Measurements from ENCODE around the gene DLG4. TPM values are rescaled to one million over a fixed set of nuclear protein-coding genes. Genes with fewer than 3 reads are reported as not detected.
A peak's percentile ranks its signal among the peaks of the same experiment; 100 is the strongest.
"Not testable (repeated sequence)": the region's sequence is repeated elsewhere in the genome, so short reads cannot be mapped to it uniquely, and the experiment has no call there.

Gene DLG4
- total RNA-seq, 1 donor from 2014 or later: 36.5 TPM

DNA sequence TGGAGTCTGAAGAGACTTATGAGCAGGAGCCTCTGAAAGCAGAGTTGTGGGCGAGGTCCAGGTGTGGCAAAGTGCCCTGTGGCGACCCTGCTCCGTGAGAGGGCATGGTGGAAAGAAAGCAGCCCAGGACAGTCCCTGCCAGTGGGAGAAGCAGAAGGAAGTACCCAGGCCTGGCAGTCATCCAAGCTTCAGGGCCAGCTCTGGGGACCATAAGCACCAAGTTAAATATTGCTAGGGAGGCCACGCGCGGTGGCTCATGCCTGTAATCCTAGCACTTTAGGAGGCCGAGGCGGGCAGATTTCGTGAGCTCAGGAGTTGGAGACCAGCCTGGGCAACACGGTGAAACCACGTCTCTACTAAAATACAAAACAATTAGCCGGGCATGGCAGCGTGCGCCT is 35.5 kb downstream of the DLG4 start:
- peak; percentile 82 for DNase-seq (ENCODE audit: low spot score)

DNA sequence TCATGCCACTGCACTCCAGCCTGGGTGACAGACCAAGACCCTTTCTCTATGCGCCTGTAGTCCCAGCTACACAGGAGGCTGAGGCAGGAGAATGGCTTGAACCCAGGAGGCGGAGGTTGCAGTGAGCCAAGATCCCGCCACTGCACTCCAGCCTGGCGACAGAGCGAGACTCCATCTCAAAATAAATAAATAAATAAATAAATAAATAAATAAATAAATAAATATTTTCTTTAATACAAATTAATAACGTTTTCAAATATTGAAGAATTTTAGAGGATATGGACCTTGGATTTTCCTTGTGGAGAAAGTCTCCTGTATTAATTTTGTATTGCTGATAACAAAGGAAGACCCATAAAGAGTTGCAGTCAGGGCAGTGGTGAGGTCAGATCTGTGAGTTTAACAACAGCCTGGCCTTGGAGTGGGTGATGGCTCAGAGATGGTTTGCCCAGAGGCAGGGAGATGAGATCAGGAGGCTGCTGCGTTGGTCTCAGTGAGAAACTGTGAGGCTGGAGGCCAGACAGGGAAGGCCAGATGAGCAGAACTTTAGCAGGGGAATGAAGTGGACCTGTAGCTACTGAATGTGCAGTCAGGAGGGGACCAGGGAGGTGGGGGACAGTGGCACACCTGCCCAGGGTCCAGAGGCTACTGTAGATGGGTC is 36.1 kb downstream of the DLG4 start:
- DNase-seq (ENCODE audit: low spot score): no peak

DNA sequence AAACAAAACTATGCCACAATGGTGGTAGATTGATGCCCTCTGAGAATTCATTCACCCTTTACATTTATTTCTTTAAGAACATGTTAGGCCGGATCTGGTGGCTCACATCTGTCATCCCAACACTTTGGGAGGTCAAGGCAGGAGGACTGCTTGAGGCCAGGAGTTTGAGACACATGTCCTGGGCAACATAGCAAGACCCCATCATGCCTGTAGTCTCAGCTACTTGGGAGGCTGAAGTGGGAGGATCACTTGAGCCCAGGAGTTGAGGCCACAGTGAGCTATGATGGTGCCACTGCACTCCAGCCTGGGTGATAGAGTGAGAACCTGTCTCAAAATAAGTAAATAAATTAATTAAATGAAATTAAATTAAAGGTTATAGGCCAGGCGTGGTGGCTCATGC is 37.5 kb downstream of the DLG4 start:
- DNase-seq (ENCODE audit: low spot score): not testable (repeated sequence)

DNA sequence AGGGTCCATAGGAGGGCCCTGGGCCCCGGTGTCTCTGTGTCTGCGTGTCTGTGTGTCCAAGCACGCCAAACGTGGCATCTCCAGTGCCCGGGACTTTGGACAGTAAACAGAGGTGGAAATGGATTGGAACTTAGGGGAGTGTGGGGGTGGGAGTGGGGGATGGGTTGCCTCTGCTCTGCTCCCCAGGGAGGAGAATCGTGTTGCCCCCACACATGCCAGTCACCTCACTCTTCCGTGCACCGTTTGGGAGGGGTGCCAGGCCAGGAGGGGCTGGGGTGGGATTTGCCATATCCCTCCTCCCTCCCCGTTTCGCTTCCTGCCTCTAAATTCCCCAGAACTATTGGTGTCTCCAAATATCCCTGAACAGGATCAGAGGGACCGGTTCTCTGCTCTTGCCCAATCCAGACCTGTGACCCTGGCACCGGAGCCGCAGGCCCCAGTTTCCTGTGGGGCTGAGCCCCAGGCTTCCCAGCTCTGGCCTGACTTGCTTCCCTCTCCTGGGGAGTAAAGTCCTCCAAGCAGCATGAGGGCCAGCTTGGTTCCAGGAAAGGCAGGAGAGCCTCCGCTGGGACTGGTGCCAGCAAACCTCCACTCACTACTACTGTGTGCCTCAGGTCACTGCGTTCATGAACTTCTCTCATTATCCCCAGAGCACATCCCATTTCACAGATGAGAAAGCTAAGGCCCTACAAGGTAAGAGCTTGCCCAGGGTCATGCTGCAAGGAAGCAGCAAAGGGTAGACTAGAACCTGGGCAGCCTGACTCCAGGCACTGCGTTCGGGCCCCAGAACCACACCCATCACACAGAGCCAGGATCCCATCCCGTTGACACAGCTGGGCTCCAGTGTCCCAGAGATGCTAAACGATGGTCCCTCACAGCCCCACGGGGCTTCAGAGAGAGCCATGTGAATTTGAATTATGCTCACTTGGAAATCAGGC is 40.0 kb downstream of the DLG4 start, which contains the start of gene ASGR1:
TSS of gene ASGR1 (minus strand) at position 54 of the 938 bp plus-strand sequence. CDS start 807 bp downstream, outside the sequence.
- DNase-seq (ENCODE audit: low spot score): no peak

DNA sequence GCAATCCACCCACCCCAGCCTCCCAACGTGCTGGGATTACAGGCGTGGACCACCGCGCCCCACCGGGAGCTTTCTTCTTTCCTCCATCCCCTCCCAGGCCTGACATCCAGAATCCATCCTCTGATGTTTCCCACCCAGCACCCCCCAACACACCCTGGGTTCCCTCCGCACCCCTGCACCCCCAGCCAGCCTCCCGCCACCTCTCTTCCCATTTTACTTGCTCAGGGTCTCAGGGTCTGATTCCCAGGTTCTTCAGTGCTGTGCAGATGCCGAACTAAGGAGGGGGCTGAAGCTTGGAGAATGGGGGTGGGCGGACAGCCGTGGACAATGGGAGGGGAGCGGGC is 40.7 kb downstream of the DLG4 start:
- DNase-seq (ENCODE audit: low spot score): no peak

DNA sequence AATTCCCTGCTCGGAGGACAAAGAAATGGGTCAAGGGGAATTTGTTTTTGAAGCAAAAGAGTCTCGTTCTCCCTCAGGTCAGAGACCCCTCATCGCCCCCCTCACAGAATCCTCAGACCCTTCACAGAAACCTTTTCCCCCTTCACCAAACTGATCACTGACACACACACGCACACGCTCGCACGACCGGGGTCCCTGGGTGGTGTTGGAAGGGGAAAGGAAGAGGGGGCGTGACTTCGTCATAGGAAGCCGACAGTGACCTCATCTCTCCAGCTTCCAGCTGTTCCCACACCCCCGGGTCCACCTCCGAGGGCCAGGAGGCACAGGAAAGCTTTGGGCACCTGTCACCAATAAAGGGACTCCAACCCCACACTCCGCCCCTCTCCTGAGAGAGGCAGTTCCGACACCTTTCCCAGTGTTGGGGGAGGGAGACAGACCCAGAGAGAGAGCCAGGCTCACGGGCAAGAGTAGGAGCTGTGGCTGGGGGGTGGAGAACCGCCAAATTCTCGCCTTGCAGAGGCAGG is 41.6 kb downstream of the DLG4 start:
- DNase-seq (ENCODE audit: low spot score): no peak

DNA sequence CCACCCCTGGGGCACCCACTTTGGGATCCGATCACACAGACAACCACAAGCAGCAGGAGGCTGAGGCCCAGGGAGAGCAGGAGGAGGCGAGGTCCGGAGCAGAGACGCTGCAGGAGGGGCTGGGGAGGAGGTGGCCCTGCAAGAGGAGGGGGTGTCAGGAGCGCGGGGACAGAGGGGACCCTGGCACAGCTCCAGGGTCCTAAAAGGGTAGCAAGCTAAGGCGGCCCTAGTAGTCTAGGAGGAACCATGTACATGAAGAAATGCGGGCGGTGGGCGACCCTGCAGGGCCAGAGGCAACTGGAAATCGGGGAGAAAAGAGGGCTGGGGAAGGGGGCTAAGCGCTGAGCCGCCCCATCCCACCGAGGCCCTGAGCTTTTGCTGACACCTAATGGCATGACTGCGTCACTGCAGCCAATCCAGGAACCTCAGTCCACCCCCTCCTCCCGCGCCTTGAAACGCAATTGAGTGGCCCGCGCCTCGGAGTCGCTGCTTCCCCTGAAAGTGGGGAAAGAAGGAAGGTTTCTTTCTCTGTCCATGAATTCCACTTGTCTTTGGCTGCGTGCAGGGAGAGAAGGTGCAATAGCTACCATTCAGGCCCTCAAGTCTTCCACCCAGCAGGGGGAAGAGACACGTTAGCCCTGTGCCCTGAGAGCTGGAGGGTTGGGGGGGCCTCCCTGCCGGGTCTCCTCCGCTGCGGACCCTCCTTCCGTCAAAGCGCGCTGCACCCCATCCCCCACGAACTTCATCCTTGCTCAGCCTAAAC is 42.3 kb downstream of the DLG4 start:
- DNase-seq (ENCODE audit: low spot score): peak; percentile 63

DNA sequence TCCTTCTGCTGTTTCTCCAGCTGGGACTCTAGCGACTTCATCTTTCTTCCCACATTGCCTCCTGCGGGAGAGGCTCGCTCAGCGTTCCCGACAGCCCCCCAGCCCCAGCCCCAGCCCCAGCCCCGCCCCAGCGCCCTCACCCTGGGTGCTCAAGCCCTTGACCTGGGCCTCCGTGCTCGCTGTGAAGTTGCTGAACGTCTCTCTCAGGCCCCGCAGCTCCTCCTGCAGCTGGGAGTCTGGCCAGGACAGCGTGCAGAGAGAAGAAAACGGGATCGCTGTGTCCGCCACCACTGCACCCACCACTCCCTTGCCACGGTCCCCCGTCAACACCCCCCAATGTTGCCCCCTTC is 42.8 kb downstream of the DLG4 start:
- no peak for DNase-seq (ENCODE audit: low spot score)

DNA sequence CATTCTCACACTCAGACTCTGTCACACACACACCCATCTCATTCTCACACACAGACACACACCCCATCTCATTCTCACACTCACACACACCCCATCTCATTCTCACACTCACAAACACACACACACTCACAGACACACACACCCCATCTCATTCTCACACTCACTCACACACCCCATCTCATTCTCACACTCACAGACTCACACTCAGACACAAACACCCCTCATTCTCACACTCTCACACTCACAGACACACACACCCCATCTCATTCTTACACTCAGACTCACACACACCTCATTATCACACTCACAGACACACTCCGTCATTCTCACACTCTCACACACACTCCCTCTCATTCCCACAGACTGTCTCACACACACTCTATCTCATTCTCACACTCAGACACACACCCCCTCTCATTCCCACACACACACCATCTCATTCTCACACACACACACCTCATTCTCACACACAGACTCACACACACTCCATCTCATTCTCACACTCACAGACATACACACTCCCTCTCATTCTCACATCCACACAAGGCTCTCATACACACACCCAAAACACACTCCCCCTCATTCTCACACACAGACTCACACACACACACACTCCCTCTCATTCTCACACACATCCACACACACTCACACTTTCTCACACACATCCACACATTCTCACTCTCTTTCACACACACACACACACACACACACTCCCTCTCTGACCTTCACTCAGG is 43.4 kb downstream of the DLG4 start:
- DNase-seq (ENCODE audit: low spot score): no peak

DNA sequence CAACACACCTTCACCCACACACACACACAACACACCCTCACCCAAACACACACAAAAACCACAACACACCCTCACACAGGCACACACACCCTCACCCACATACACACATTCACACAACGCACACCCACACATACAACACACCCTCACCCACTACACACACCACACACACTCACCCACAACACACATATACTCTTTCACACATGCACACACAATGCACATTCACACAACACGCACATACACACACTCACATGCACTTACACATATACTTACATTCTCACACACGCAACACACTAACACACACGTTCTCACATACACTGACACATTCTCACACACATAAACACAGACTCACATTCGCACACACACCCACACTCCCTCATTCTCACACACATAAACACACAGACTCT is 44.3 kb downstream of the DLG4 start:
- DNase-seq (ENCODE audit: low spot score): no peak

DNA sequence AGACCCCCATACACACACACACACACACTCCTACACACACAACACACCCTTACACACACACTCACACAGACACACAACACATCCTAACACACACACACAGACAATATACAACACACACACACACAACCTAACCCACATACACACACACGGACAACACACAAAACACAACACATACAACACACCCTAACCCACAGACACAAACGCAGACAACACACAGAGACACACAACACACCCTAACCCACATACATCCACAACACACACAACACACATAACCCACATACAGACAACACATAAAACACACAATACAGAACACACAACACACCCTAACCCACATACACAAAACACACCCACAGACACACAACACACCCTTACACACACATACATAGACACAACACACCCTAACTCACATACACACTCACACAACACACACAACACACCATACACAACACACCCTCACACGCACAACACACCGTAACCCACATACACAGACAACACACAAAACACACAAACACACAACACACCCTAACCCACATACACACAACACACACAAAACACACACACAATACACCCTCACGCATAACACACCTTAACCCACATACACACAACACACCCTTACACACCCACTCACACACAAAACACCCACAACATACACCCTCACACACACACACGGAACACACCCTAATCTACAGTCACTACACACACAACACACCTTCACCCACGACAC is 44.9 kb downstream of the DLG4 start:
- no peak for DNase-seq (ENCODE audit: low spot score)

DNA sequence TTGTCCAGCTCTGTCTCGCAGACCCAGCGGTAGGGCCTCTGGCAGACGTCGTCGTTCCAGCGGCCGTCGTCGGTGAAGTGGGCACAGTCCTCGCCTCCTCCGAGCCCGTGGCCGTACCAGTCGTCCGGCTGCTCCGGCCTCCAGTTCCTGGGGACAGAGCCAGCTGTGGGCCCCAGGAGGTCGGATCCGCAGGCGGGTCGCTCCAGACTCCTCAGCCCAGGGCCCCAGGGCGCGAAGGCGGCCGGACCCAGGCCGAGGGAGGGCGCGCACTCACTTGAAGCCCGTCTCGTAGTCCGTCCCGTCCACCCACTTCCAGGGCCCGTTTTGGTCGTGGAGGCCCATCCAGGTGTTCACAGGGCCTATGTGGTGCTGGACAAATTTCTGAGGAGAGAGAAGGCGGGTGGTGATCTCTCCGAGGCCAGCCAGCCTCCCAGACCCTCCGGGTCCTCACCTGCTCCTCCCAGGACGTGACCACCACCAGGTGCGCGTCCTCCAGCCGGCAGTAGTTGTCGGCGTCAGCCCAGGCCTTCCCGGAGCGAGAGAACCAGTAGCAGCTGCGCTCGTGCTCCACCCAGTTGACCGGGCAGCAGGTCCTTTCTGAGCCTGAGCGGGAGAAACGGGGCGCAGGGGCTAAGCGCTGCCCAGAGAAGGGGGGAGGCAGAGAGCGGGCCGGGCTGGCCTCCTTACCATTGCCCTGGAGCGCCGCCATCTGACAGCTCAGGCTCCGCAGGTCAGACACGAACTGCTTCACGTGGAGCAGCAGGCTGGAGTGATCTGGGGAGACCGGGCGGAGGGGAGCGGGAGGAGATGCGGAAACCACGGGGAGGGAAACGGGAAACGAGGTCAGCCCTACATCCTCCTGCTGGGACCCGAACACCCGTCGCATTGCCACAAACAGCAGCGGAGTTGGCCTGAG is 45.7 kb downstream of the DLG4 start:
- DNase-seq (ENCODE audit: low spot score): peak; percentile 74

DNA sequence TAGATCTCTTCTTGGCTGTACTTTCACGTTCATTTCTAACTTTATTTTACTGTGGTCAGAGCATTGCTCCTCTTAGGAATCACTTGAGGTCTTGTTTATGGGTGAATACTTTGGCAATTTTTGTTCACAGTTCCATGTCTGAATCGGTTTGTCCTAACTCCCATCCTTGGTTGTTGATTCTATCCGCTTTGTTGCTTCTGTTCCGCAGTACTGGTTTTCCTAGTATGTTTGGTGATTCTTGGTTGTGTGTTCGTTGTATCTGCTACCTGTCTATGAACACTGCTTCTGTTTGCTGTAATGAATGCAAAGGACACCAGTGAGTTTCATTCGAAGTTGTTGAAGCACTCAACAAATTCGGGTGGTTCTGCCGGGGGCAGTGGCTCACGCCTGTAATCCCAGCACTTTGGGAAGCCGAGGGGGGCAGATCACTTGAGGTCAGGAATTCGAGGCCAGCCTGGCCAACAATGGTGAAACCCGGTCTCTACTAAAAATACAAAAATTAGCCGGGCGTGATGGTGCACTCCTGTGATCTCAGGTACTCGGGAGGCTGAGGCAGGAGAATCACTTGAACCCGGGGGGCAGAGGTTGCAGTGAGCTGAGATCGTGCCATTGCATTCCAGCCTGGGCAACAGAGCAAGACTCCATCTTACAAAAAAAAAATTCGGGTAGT is 47.0 kb downstream of the DLG4 start:
- not testable (repeated sequence) for DNase-seq (ENCODE audit: low spot score)

DNA sequence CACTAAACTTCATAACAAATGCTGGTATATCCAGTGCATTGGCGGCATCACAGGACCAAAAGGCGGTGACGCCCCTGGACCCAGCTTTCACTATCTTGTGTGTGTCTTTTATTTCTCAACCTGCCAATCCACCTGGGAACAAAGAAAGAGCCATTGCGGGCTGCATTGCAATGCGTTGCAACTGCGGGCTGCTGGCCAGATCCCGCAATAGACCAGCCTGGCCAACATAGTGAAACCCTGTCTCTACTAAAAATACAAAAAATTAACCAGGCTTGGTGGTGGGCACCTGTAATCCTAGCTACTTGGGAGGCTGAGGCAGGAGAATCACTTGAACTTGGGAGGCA is 50.1 kb downstream of the DLG4 start:
- DNase-seq (ENCODE audit: low spot score): not testable (repeated sequence)

DNA sequence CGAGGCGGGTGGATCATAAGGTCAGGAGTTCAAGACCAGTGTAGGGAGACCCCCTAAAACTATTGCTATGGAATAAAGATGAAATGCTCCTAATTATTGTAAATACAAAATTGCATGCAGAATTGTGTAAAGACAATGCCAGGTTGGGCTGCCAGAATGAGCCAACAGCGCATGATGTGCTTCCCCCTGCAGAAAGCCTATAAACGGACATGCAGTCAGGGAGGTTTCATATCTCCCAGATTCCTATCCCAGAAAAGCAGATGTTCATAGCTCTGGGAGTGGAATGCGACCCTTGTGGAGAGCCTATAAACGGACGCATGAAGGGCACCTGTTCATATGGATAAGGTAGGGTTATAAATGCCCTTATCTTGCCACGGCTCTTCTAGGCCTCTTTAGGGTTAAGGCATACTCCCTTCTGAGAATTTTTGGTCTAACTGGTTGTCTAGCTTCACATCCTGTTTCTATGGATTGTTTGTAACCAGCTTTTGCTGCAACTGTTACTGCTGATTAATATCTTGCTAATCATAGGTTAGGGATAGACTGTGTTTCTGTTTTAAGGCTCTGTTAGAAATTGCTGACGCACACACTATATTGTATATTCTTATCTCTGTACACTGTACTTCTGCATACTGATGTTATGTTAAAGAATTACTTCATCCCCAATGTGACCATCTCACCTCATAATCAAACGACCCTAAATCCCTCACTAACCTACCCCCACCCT is 50.6 kb downstream of the DLG4 start:
- not testable (repeated sequence) for DNase-seq (ENCODE audit: low spot score)

DNA sequence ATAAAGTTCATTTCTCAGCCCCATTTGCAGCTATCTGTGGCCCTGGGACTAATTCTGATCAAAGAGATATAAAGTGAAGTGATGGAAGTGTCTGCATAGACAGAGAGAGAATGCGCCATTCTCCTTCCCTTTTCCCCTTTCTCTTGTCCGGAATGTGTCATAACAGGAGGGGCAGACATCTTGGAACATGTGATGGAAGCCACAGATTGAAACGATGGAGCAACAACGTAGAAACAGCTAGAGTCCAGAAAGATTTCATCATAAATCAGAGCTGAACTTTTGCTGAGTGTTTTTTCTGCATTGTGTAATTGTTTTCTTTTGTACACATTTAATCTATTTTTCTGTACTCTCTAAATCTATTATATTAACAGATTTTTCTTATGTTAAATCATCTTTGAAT is 51.8 kb downstream of the DLG4 start:
- DNase-seq (ENCODE audit: low spot score): no peak

DNA sequence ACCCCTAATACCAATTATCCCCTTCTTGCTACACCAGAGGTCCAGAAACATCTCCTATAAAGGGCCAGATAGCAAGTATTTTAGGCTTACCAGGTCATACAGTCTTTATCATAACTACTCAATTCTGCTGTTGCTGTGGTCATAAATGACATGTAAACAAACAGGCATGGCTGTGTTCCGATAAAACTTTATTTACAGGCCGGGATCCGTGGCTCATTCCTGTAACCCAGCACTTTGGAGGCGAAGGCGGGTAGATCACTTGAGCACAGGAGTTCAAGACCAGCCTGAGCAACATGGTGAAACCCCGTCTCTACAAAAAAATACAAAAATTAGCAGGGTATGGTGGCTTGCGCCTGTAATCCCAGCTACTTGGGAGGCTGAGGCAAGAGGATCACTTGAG is 52.8 kb downstream of the DLG4 start:
- no peak for DNase-seq (ENCODE audit: low spot score)

DNA sequence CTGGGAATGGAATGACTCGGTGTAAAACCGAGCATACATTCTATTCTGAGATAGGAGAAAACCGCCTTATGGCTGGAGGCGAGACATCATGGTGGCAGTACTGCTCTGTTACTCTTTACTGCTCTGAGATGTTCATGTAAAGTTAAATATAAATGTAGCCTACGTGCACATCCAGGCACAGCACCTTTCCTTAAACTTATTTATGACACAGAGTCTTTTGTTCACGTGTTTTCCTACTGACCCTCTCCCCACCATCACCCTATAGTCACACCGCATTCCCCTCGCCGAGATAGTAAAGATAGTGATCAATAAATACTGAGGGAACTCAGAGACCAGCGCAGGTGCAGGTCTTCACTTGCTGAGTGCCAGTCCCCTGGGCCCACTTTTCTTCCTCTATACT is 60.1 kb downstream of the DLG4 start:
- not testable (repeated sequence) for DNase-seq (ENCODE audit: low spot score)

DNA sequence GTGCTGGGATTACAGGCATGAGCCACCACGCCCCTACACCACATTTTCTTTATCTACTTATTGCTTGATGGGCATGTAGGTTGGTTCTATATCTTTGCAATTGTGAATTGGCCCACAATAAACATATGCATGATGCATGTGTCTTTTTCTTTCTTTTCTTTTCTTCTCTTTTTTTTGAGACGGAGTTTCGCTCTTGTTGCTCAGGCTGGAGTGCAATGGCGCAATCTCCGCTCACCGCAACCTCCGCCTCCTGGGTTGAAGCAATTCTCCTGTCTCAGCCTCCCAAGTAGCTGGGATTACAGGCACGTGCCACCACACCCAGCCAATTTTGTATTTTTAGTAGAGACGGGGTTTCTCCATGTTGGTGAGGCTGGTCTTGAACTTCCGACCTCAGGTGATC is 61.2 kb downstream of the DLG4 start:
- DNase-seq (ENCODE audit: low spot score): not testable (repeated sequence)
